NCI-H1092 (cell line): ENCODE measurements around the gene CCDC187.
"Not testable (repeated sequence)": the region's sequence is repeated elsewhere in the genome, so short reads cannot be mapped to it uniquely, and the experiment has no call there.

ENCODE experiments used
- DNase-seq: peaks from one replicate; lab custom pipeline; 2025; lab: John Stamatoyannopoulos, UW

Gene CCDC187

GRCh38 chr9:136266641-136267040 is 37.3 kb downstream of the CCDC187 start:
- not testable (repeated sequence) for DNase-seq

GRCh38 chr9:136265561-136266355 is 38.1 kb downstream of the CCDC187 start:
- DNase-seq = no peak

- no peak for DNase-seq
These were observed 39.2 kb downstream of the CCDC187 start for GRCh38 chr9:136264441-136265405.

- no peak for DNase-seq
These were observed 39.9 kb downstream of the CCDC187 start for GRCh38 chr9:136264031-136264430.

GRCh38 chr9:136262671-136263178 is 41.2 kb downstream of the CCDC187 start:
- DNase-seq = no peak

GRCh38 chr9:136261686-136262430 is 42.0 kb downstream of the CCDC187 start:
- no peak for DNase-seq

- no peak for DNase-seq
These were observed 42.9 kb downstream of the CCDC187 start for GRCh38 chr9:136260936-136261472.

GRCh38 chr9:136260521-136260920 is 43.4 kb downstream of the CCDC187 start:
- no peak for DNase-seq

- no peak for DNase-seq
These were observed 44.1 kb downstream of the CCDC187 start for GRCh38 chr9:136259836-136260235.

GRCh38 chr9:136259517-136259813 is 44.4 kb downstream of the CCDC187 start:
- no peak for DNase-seq

GRCh38 chr9:136258786-136259516 is 44.9 kb downstream of the CCDC187 start:
- no peak for DNase-seq

GRCh38 chr9:136258299-136258625 is 45.6 kb downstream of the CCDC187 start:
- DNase-seq = no peak

GRCh38 chr9:136257381-136258298 is 46.3 kb downstream of the CCDC187 start:
- DNase-seq = no peak

GRCh38 chr9:136255896-136256890 is 47.7 kb downstream of the CCDC187 start:
- DNase-seq = no peak

GRCh38 chr9:136255166-136255538 is 48.7 kb downstream of the CCDC187 start:
- no peak for DNase-seq

- no peak for DNase-seq
These were observed 49.3 kb downstream of the CCDC187 start for GRCh38 chr9:136254381-136255165.

GRCh38 chr9:136253246-136254130 is 50.4 kb downstream of the CCDC187 start:
- DNase-seq = no peak
